Activated naive CD4-positive, alpha-beta T cell treated with anti-CD3 and anti-CD28 coated beads, Interleukin-2, amount 50 U/mL, for 24 hours (primary cell): Measurements from ENCODE around the gene WIPI1.
"Not testable (repeated sequence)": the region's sequence is repeated elsewhere in the genome, so short reads cannot be mapped to it uniquely, and the experiment has no call there.

Source experiments
- H3K27ac Mint-ChIP-seq: one replicate; pipeline ENCODE4 v1.8.0; 2021; ENCODE audit warnings: mild to moderate bottlenecking, mixed read lengths
- H3K27me3 Mint-ChIP-seq: one replicate; pipeline ENCODE4 v1.8.0; 2021; ENCODE audit warnings: mixed read lengths
- H3K36me3 Mint-ChIP-seq: one replicate; pipeline ENCODE4 v1.8.0; 2021; ENCODE audit warnings: mixed read lengths
- H3K4me1 Mint-ChIP-seq: one replicate; pipeline ENCODE4 v1.8.0; 2021; ENCODE audit warnings: mixed read lengths
- H3K4me3 Mint-ChIP-seq: one replicate; pipeline ENCODE4 v1.8.0; 2021; ENCODE audit warnings: mild to moderate bottlenecking, mixed read lengths
- H3K9me3 Mint-ChIP-seq: one replicate; pipeline ENCODE4 v1.8.0; 2021; ENCODE audit warnings: mixed read lengths

Gene WIPI1

DNA sequence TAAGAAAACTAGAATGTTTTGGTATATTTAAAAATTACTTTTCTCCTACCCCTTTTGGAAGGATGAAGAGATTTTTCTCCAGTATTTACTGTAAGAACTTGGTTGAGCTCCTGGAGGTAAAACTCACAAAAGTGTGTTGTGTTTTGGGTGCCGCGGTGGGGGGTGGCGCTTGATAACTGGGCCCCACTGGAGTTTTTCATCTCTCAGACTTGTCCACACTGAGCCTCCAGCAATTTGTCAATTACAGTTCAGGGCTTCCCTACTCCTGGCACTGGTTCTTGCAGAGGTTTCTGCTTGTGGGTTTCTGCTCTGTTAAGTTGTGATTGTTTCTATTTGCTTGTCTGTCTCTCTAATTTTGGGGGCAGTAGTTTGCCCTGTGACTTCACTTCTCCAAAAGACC lies 40.0 kb downstream of the WIPI1 start:
- peaks cover 46% of the 10 kb centered on the region for H3K4me1 Mint-ChIP-seq
- H3K4me3 Mint-ChIP-seq: no peak overlapping the region
- no peaks in the 10 kb centered on the region for H3K27me3 Mint-ChIP-seq
- no peaks in the 10 kb centered on the region for H3K9me3 Mint-ChIP-seq
- H3K36me3 Mint-ChIP-seq: peaks cover 22% of the 10 kb centered on the region
- H3K27ac Mint-ChIP-seq: no peak overlapping the region

GRCh38 chr17:68414901-68415300 lies 42.4 kb downstream of the WIPI1 start:
- peak overlapping the region; percentile 93 for H3K27ac Mint-ChIP-seq
- not testable (repeated sequence) for H3K9me3 Mint-ChIP-seq

GRCh38 chr17:68413597-68414560 lies 43.4 kb downstream of the WIPI1 start:
- Mint-ChIP-seq H3K27ac (peak overlapping the region; percentile 93), H3K36me3 (peaks cover 13% of the 10 kb centered on the region), H3K4me3 (peak overlapping the region; percentile 90), H3K4me1 (peaks cover 39% of the 10 kb centered on the region)
- not testable (repeated sequence) for H3K27me3 Mint-ChIP-seq, H3K9me3 Mint-ChIP-seq

More at GRCh38 chr17:68414901-68415300, 42.4 kb downstream of the WIPI1 start:
- peaks cover 15% of the 10 kb centered on the region for H3K36me3 Mint-ChIP-seq
- not testable (repeated sequence) for H3K27me3 Mint-ChIP-seq
- H3K4me1 Mint-ChIP-seq: peaks cover 43% of the 10 kb centered on the region
- H3K4me3 Mint-ChIP-seq: peak overlapping the region; percentile 90

DNA sequence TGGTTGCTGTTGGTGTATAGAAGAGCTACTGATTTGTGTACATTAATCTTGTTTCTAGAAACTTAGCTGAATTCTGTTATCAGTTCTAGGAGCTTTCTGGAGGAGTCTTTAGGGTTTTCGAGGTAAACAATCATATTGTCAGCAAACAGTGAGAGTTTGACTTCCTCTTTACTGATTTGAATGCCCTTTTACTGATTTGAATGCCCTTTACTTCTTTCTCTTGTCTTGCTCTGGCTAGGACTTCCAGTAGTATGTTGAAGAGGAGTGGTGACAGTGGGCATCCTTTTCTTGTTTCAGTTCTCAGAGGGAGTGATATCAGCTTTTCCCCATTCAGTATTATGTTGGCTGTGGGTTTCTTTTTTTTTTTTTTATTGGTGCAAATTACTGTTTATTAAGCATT lies 49.6 kb downstream of the WIPI1 start:
- not testable (repeated sequence) for H3K4me3 Mint-ChIP-seq, H3K27me3 Mint-ChIP-seq, H3K27ac Mint-ChIP-seq, H3K4me1 Mint-ChIP-seq
- H3K36me3 Mint-ChIP-seq: peaks cover 27% of the 10 kb centered on the region
- H3K9me3 Mint-ChIP-seq: peaks cover 15% of the 10 kb centered on the region

DNA sequence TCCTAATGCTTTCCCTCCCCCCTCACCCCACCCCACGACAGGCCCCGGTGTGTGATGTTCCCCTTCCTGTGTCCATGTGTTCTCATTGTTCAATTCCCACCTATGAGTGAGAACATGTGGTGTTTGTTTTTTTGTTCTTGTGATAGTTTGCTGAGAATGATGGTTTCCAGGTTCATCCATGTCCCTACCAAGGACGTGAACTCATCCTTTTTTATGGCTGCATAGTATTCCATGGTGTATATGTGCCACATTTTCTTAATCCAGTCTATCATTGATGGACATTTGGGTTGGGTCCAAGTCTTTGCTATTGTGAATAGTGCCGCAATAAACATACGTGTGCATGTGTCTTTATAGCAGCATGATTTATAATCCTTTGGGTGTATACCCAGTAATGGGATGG lies 53.5 kb downstream of the WIPI1 start:
- Mint-ChIP-seq H3K4me1 (peaks cover 18% of the 10 kb centered on the region), H3K36me3 (peaks cover 27% of the 10 kb centered on the region), H3K9me3 (peaks cover 15% of the 10 kb centered on the region)
- H3K27me3 Mint-ChIP-seq, H3K27ac Mint-ChIP-seq, H3K4me3 Mint-ChIP-seq: not testable (repeated sequence)

DNA sequence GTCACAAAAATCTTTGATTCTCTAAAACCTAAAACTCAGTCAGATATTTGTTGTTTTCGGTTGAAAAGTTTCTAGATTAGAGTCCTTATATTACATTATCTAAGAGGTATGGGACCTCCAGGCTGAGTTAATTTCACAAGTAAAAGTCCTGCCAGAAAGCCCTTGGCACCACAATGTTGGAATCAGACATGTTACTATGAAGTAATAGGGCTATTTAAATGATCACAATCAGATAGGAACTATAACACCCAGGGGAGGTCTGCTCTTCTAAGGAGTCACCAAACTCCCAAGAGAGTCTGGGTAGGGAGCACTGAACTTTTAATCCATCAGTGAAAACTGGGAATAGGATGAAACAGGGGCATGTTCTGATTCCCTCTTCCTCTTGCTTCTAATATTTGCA lies 54.2 kb downstream of the WIPI1 start:
- Mint-ChIP-seq H3K36me3 (peaks cover 27% of the 10 kb centered on the region), H3K27me3 (no peaks in the 10 kb centered on the region)

GRCh38 chr17:68401288-68401687 lies 56.0 kb downstream of the WIPI1 start:
- Mint-ChIP-seq H3K36me3 (peaks cover 13% of the 10 kb centered on the region), H3K9me3 (peaks cover 1% of the 10 kb centered on the region), H3K27me3 (no peaks in the 10 kb centered on the region), H3K4me3 (no peak overlapping the region), H3K27ac (no peak overlapping the region), H3K4me1 (peaks cover 33% of the 10 kb centered on the region)

More for the DNA sequence above, 54.2 kb downstream of the WIPI1 start:
- Mint-ChIP-seq H3K4me3 (no peak overlapping the region), H3K27ac (no peak overlapping the region), H3K4me1 (peaks cover 23% of the 10 kb centered on the region), H3K9me3 (peaks cover 15% of the 10 kb centered on the region)

DNA sequence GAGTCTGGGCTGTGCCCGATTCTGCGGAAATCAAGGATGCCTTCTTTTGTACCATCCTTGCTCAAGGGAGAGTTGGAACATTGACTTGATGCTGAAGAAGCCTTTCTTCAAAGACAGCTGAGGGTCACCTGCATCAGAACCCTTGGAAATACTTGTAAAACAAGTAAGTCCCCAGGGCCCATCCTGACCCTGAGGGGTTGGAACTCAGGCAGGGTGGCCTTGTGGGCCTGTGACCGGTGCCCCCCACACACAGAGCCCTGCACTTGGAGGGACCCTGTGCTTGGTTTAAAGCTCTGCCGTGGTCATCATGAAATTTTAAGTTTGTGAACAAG lies 56.9 kb downstream of the WIPI1 start:
- peaks cover 33% of the 10 kb centered on the region for H3K4me1 Mint-ChIP-seq
- no peaks in the 10 kb centered on the region for H3K9me3 Mint-ChIP-seq
- H3K4me3 Mint-ChIP-seq: no peak overlapping the region
- peaks cover 8% of the 10 kb centered on the region for H3K36me3 Mint-ChIP-seq
- no peaks in the 10 kb centered on the region for H3K27me3 Mint-ChIP-seq
- peak overlapping the region; percentile 21 for H3K27ac Mint-ChIP-seq

GRCh38 chr17:68399638-68400403 lies 57.5 kb downstream of the WIPI1 start:
- Mint-ChIP-seq H3K27me3 (no peaks in the 10 kb centered on the region), H3K4me1 (peaks cover 33% of the 10 kb centered on the region), H3K36me3 (peaks cover 8% of the 10 kb centered on the region), H3K9me3 (no peaks in the 10 kb centered on the region), H3K27ac (peak overlapping the region; percentile 52), H3K4me3 (no peak overlapping the region)

- peaks cover 7% of the 10 kb centered on the region for H3K36me3 Mint-ChIP-seq
- H3K4me1 Mint-ChIP-seq: peaks cover 33% of the 10 kb centered on the region
- H3K27me3 Mint-ChIP-seq: no peaks in the 10 kb centered on the region
- H3K4me3 Mint-ChIP-seq: peak overlapping the region; percentile 24
- peak overlapping the region; percentile 88 for H3K27ac Mint-ChIP-seq
- H3K9me3 Mint-ChIP-seq: no peaks in the 10 kb centered on the region
Observed at GRCh38 chr17:68398691-68399637, 58.3 kb downstream of the WIPI1 start.

DNA sequence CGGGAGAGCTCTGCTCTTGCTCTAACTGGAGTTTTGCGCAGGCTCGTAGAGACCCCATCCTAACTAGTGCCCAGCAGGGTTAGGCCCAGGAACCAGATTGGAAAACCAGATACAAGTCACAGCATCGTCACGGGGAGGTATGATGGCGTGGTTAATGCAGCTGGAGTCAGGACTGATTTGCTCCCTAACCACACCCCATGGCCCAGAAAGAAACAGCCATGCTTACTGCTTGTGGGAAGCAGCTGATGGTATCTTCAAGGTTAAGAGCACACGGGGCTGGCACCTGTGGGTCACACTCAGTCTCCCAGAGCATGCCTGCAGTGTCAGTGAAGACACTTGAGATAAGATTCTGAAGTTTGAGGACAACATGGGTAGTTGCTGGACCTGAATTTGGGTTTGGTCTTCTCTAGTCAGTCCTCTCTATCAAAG lies 60.2 kb downstream of the WIPI1 start:
- Mint-ChIP-seq H3K9me3 (no peaks in the 10 kb centered on the region), H3K4me3 (no peak overlapping the region), H3K4me1 (peaks cover 33% of the 10 kb centered on the region), H3K36me3 (peaks cover 8% of the 10 kb centered on the region), H3K27ac (peak overlapping the region; percentile 70), H3K27me3 (no peaks in the 10 kb centered on the region)

GRCh38 chr17:68396226-68397107 lies 60.8 kb downstream of the WIPI1 start:
- no peaks in the 10 kb centered on the region for H3K27me3 Mint-ChIP-seq
- peak overlapping the region; percentile 70 for H3K27ac Mint-ChIP-seq
- no peak overlapping the region for H3K4me3 Mint-ChIP-seq
- H3K36me3 Mint-ChIP-seq: peaks cover 8% of the 10 kb centered on the region
- peaks cover 33% of the 10 kb centered on the region for H3K4me1 Mint-ChIP-seq
- H3K9me3 Mint-ChIP-seq: no peaks in the 10 kb centered on the region

- H3K36me3 Mint-ChIP-seq: peaks cover 8% of the 10 kb centered on the region
- no peaks in the 10 kb centered on the region for H3K27me3 Mint-ChIP-seq
- H3K27ac Mint-ChIP-seq: no peak overlapping the region
- H3K9me3 Mint-ChIP-seq: no peaks in the 10 kb centered on the region
- H3K4me1 Mint-ChIP-seq: peaks cover 23% of the 10 kb centered on the region
- H3K4me3 Mint-ChIP-seq: no peak overlapping the region
Observed at GRCh38 chr17:68394608-68395331, 62.5 kb downstream of the WIPI1 start.
